SHP77 treated with DMSO at 0.1 percent for 48 hours (cell line): ENCODE results near the gene IGF2R.
"Not testable (repeated sequence)": the region's sequence is repeated elsewhere in the genome, so short reads cannot be mapped to it uniquely, and the experiment has no call there.

Source experiments
- DNase-seq: peaks from one replicate; lab custom pipeline; 2025; lab: John Stamatoyannopoulos, UW

The IGF2R gene

DNA sequence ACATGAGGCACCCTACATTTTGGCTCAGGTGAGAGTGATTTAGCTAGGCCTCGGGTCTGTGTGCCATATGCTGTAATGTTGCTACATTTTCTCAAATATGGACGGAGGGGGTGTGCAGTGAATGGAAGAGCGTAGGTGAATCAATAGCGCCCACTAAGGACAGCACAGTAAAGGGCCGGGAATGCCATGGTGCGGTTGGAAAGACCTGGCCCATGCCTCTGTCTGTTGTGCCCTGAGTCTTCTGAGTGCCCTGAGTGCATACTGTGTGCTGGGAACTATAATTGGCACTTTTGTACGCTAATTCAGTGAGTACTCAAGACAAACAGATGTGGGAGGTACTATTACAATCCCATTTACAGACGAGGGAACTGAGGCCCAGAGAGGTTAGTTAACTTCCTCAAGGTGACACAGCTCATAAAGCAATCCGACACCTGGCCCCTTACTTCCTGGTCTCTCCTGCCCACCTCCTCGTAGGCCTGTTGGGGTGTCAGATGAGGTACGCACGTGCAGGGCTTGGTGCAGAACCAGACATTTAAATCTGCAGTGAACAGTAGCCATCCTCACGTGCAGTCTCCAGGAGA, 170.0 kb downstream of the IGF2R start:
- no peak for DNase-seq

DNA sequence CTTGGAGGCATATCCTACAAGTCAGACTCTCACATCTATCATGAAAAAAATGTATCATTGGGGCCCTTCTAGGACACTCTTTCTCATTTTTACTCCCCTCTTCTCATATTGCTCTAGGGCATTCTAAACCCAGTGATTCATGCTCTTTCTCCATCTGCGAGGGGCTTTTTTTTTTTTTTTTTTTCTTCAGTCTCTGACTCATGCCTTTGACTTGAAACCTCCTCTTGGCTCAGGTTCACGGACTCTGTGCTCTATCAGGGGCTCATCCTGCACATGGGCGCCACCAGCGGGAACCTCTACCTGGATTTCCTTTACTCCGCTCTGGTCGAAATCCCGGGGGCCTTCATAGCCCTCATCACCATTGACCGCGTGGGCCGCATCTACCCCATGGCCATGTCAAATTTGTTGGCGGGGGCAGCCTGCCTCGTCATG, 170.6 kb downstream of the IGF2R start:
- no peak for DNase-seq

DNA sequence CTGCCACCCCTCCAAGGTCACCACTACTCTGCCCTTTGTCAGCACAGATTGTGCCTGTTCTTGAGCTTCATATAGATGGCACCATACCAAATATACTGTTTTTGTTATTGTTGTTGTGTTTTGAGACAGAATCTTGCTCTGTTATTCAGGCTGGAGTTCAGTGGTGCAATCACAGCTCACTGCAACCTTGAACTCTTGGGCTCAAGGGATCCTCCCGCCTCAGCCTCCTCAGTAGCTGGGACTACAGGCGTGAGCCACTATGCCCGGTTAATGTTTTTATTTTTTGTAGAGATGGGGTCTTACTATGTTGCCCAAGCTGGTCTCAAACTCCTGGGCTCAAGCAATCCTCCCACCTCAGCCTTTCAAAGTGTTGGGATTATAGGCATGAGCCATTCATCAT, 171.6 kb downstream of the IGF2R start:
- DNase-seq: not testable (repeated sequence)

DNA sequence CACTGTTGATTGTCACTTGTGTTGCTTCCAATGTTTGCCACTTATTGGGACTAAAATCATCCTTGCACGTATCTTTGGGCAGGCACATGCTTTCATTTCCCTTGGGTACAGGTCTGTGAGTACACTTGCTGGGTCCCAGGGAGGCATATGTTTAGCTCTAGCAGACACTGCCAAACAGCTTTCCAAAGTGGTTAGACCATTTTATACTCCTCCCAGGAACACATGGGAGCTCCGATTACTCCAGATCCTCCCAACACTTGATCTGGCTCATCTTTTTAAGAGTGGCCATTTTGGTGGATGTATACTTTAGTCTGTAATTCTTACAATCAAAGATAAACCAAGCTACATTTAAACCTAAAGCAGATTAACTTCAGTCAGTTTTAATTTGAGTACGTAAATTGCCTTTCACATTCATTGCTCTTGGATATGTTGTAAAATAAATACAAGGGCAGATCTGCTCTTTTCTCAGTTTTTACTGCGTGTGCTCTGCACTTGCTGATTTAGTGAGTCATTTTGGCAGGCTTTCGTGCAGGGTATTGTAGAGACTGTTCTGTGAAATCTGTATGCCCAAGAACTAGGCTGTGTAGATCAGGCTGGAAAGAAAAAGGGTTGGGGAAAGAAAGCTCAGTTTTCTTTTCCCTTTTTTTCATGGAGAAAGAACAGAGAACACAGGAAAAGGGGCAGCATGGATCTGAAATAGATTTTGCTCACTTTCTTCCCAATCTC, 172.3 kb downstream of the IGF2R start:
- no peak for DNase-seq

DNA sequence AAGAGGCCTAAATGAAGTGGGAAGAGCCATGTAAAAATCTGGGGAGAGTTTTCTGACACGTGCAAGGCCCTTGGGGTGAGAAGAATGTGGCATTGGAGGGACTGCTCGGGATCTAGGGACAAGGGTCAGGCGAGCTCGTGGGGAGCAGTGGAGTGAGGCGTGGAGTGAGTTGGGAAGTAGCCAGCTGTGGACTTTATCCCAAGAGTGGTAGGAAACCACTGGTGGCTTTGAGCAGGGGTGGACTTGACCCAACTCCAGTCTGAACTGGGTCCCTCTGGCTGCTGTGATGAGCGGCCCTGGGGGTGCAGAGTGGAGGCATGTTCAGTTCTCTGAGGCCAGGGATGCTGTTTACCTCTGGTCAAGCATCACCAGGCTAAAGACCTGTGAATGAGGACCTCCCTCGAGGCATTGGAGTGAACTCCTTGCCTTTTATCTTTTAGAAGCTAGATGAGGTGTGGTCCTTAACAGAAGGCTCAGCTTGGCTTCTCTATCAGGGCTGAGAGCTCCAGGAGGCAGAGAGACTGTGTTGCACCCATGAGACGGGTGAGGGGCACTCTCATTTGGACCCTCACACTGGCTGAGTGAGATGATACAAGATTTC, 173.3 kb downstream of the IGF2R start:
- no peak for DNase-seq

DNA sequence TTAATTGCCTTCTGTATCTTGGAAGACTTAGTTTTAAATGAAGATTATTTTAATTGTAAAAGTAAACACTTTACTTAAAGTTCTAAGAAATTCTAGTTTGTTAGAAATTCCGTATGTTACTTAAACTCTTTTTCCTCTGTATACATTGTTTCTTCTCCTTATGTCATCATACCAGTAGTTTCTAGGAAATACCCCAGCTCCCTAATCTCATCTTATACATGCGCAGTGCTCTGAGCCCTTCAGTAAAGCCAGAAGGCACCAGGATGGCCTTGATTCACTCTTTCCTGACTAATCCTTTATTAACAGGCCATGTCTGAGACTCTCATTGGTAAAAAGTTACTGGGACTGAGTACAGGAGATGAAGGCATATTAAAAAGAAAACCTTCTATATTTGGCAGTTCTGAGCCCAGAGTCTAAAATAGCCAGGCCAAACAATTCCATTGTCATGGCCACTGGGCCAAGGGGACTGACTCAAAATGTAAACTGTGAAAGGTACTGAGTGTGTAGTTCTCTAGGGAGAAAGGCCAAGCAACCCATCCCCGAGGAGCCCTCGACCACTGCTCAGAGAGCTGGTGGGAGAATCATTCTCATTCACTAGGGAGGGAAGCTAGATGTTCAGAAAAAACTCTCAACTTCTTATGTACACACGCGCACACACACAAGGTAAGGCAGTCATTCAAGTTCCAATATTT, 177.7 kb downstream of the IGF2R start:
- DNase-seq: no peak

DNA sequence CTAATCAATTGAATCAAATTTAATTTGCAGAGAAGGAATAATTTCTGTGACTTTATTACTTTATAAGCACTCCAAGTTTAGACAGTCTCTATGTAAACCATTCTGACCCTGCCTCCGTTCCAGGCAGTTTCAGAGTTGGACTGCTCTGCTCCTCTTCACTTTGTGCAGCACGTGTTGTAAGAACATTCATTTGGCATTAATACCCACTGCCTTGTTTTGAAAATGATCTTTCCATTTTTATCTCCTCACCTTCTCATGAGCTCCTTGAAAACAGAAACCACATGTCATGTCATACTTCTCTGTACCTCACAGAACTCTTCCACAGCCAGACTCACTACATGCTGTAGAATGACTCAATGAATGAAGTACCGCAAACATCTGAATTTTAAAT, 178.3 kb downstream of the IGF2R start:
- no peak for DNase-seq

DNA sequence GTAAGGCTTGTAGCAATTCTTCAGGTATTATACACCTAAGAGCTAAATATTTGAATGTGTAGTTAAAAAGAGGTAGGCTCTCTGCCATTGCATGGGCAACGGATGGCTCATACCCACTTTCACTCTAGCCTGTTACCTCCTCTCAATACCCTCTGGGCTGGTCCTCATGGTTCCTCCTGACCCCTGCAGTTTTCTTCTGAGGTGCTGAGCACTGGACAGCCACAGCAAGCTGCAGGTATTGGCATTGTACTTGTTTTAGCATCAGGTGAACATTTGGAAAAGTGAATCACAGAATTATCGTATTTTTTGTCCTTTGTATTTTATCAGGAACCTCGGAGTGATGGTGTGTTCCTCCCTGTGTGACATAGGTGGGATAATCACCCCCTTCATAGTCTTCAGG, 185.6 kb downstream of the IGF2R start:
- DNase-seq: no peak

DNA sequence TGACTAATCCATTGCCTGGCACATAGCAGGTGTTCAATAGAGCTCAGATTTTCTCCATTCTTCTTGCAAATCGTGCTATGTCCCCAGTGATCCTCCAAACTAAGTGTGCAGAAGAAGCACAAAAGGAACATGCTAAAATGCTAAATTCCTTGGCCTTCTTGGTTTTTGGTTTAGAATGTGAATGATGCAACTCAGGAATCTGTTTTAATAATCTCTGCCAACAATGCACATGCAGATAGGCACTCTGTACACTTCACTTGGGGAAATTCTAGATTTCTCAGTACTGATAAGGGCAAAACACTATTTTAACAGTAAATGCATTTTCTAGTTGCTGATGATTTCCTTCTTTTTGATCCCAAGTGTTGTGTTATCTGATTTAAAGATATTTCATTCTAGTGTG, 188.0 kb downstream of the IGF2R start:
- no peak for DNase-seq

DNA sequence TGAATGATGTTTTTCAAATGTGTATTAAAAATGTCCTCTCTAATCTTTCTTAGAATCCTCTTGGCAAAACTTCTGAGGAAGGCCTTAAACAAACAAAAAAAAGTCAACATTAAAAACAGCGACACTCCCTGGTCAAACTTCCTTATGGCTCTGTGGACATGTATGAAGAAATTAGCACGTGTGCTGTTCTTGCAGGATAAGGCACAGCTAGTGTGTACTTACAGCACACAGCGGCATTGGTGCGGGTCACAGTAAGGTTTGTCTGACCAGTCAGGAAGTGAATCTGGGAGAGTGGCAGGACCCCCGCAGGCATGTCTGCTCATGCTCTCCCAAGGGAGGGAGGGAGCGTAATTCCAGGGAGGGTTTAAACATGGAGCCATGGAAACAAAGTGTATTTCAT, 191.6 kb downstream of the IGF2R start:
- no peak for DNase-seq
